ENCODE results near the gene CEP68. TPM values are rescaled to one million over a fixed set of nuclear protein-coding genes. Genes with fewer than 3 reads are reported as not detected.

CEP68 gene
- total and polyA plus RNA-seq, 7 experiments from 2014 or later, result 8.5 to 52.0 (median 25.6) TPM

DNA sequence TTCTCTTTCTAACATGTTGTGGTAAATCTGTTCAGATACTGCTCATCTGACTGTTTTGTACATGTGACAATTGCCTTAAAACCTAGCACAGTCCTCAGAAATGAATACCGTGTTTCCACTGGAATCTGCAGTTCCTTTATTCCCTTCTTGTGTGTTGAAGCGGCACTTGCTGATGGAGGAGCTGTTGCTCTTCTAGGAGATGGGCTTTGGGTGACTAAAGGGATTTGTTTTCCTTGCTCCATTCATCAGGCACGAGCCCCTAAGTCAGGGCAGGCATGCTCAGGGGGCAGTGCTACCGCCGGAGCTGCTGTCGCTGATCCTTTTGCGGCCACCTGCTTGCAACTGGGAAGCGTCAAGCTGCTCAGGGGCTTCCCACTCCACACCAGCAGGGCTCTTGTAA, 32.5 kb upstream of the CEP68 start:
- ChIA-PET CTCF (interaction anchor here (1.3 kb wide), 1 partner anchor 20 kb away, joined by 4 read pairs; no protein-coding TSS in a partner anchor), POLR2A (interaction anchor here (0.6 kb wide), 1 partner anchor 9 kb away, joined by 3 read pairs; no protein-coding TSS in a partner anchor)
- no peaks in the 10 kb centered on the region for H3K36me3 ChIP-seq (ENCODE audit: control insufficient read depth in 2 of 3, insufficient read depth in 3 of 3, low read length in 3 of 3)
- H3K27ac ChIP-seq (ENCODE audit: low read depth, low read length), result no peak overlapping the region
- Mint-ChIP-seq H3K4me3 (no peak overlapping the region), H3K27me3 (no peaks in the 10 kb centered on the region), H3K4me1 (peaks cover 0 to 13% (median under 1%) of the 10 kb centered on the region in 7 donors), H3K36me3 (peaks cover 4 to 27% (median 7%) of the 10 kb centered on the region in 5 donors), H3K9me3 (no peaks in the 10 kb centered on the region), H3K27ac (no peak overlapping the region)
- ATAC-seq (no peak), DNase-seq (no peak)
- no peaks in the 10 kb centered on the region for H3K27me3 ChIP-seq (ENCODE audit: control insufficient read depth in 2 of 2, insufficient read depth in 2 of 2, low read length in 2 of 2)
- intact Hi-C loops (cut with micrococcal nuclease), result no loop called here
- H3K9me3 ChIP-seq (ENCODE audit: control insufficient read depth in 2 of 3, low read length in 3 of 3), result no peaks in the 10 kb centered on the region
- no peaks in the 10 kb centered on the region for H3K4me1 ChIP-seq (ENCODE audit: control insufficient read depth in 2 of 2, insufficient read depth in 2 of 2, low read length in 2 of 2)
- H3K4me3 ChIP-seq (ENCODE audit: low read length), result no peak overlapping the region

DNA sequence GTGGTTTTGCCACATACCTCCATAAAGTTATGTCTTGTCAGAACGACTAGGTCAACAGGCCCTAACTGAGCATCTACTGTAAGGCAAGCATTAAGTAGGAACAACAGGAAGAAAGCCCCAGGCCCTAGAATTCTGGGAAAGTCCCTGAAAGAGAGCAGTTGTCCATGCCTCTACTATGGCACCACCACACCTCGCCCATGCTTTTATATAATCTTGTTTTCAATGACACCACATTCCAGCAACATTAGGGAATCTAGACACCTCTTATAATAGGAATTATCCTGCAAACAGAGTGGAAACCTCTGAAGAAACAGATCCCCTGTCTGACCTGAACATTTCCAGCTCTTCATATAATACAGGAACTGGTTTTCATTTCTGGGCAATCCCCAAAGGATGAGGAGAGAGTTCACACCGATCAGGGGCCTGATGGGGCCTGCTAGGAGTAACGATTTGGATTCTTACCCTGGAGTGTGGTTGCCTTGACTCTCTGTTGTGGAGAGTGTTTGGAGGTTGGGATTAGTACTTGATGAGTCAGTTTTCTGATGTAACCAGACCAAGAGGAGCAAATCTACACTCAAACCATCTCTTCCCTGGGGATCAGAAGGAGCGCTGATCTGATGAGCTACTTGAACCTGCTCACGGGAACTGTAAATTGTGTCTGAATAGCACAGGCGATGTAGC, 31.9 kb upstream of the CEP68 start:
- no peak overlapping the region for H3K4me3 Mint-ChIP-seq
- H3K36me3 ChIP-seq (ENCODE audit: control insufficient read depth in 2 of 3, insufficient read depth in 3 of 3, low read length in 3 of 3), result no peaks in the 10 kb centered on the region
- CTCF ChIA-PET, result interaction anchor here (1.3 kb wide), 1 partner anchor 19 kb away, joined by 4 read pairs; no protein-coding TSS in a partner anchor
- H3K36me3 Mint-ChIP-seq, result peaks cover under 1 to 27% (median 3%) of the 10 kb centered on the region in 5 donors
- peak overlapping the region in 1 of 9 donors; percentile 3 for H3K27ac Mint-ChIP-seq
- no peaks in the 10 kb centered on the region for H3K9me3 ChIP-seq (ENCODE audit: control insufficient read depth in 2 of 3, low read length in 3 of 3)
- no peak overlapping the region for H3K4me3 ChIP-seq (ENCODE audit: low read length)
- H3K9me3 Mint-ChIP-seq, result no peaks in the 10 kb centered on the region
- H3K27me3 ChIP-seq (ENCODE audit: control insufficient read depth in 2 of 2, insufficient read depth in 2 of 2, low read length in 2 of 2), result no peaks in the 10 kb centered on the region
- no peaks in the 10 kb centered on the region for H3K4me1 ChIP-seq (ENCODE audit: control insufficient read depth in 2 of 2, insufficient read depth in 2 of 2, low read length in 2 of 2)
- no peak for ATAC-seq
- DNase-seq, result no peak
- no peak overlapping the region for H3K27ac ChIP-seq (ENCODE audit: low read depth, low read length)
- peaks cover 0 to 13% (median 0%) of the 10 kb centered on the region in 7 donors for H3K4me1 Mint-ChIP-seq
- intact Hi-C loops (cut with micrococcal nuclease), result no loop called here
- no peaks in the 10 kb centered on the region for H3K27me3 Mint-ChIP-seq
- POLR2A ChIA-PET, result interaction anchor here (0.6 kb wide), 1 partner anchor 8 kb away, joined by 3 read pairs; no protein-coding TSS in a partner anchor

DNA sequence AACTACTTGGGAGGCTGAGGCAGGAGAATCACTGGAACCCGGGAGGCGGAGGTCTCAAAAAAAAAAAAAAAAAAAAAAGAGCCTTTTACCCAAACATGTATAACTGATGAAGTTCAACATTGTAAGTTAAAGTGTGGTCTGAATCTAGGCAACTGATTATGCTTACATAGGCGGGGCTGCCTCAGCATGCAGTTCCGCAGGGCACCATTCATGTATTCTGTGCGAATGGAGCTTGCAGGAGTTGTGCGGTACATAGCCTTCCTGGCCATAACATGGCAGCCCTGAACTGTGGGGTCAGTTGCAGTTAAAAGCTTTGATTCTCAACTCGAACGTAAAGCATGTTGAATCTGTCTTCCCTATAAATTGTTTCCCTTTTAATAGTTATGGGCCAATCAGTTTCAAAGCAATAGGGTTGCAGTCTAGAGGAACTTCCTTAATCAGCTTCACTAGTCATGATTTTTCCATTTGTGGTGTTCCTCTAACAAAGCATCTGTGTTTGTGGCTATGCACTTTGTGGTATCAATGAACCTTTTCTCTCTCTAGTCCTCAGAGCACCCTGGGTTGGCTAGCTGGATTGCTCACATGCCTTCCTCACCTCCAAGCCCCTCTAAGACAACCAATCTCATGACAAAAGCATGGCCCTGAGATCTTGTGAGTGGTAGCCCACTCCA, 30.6 kb upstream of the CEP68 start:
- Histone ChIP-seq H3K27me3 (ENCODE audit: control insufficient read depth in 2 of 2, insufficient read depth in 2 of 2, low read length in 2 of 2) (no peaks in the 10 kb centered on the region), H3K9me3 (ENCODE audit: control insufficient read depth in 2 of 3, low read length in 3 of 3) (no peaks in the 10 kb centered on the region), H3K27ac (ENCODE audit: low read depth, low read length) (no peak overlapping the region), H3K36me3 (ENCODE audit: control insufficient read depth in 2 of 3, insufficient read depth in 3 of 3, low read length in 3 of 3) (no peaks in the 10 kb centered on the region), H3K4me3 (ENCODE audit: low read length) (no peak overlapping the region), H3K4me1 (ENCODE audit: control insufficient read depth in 2 of 2, insufficient read depth in 2 of 2, low read length in 2 of 2) (peaks cover under 1 to 2% of the 10 kb centered on the region in 2 donors)
- DNase-seq (no peak), ATAC-seq (peak; percentile 54)
- intact Hi-C loops (cut with micrococcal nuclease), result no loop called here
- Mint-ChIP-seq H3K27ac (no peak overlapping the region), H3K27me3 (no peaks in the 10 kb centered on the region), H3K9me3 (no peaks in the 10 kb centered on the region), H3K4me3 (no peak overlapping the region), H3K4me1 (peaks cover 3 to 15% (median 4%) of the 10 kb centered on the region in 7 donors), H3K36me3 (peaks cover 0 to 22% (median 2%) of the 10 kb centered on the region in 5 donors)
- CTCF ChIA-PET, result no interaction called here
- POLR2A ChIA-PET, result no interaction called here

DNA sequence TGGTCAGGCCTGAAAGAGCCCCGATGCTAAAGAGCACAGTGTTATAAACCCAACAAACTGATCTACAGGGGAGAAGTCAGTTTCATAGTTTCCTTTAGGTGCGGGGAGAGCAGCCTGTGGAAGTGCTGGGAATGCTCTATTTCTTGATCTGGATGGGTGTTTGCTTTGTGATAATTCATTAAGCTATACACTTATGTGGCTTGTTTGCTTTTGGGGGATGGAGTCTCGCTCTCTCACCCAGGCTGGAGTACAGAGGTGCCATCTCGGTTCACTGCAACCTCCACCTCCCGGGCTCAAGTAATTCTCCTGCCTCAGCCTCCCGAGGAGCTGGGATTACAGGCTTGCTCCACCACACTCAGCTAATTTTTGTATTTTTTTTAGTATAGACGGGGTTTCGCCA, 30.1 kb upstream of the CEP68 start:
- no peak for DNase-seq
- CTCF ChIA-PET, result no interaction called here
- no peaks in the 10 kb centered on the region for H3K9me3 ChIP-seq (ENCODE audit: control insufficient read depth in 2 of 3, low read length in 3 of 3)
- H3K27ac ChIP-seq (ENCODE audit: low read depth, low read length), result no peak overlapping the region
- H3K4me3 Mint-ChIP-seq, result no peak overlapping the region
- H3K36me3 ChIP-seq (ENCODE audit: control insufficient read depth in 2 of 3, insufficient read depth in 3 of 3, low read length in 3 of 3), result no peaks in the 10 kb centered on the region
- H3K36me3 Mint-ChIP-seq, result peaks cover 0 to 22% (median 2%) of the 10 kb centered on the region in 5 donors
- H3K9me3 Mint-ChIP-seq, result no peaks in the 10 kb centered on the region
- no peak overlapping the region for H3K4me3 ChIP-seq (ENCODE audit: low read length)
- POLR2A ChIA-PET, result no interaction called here
- H3K4me1 Mint-ChIP-seq, result peaks cover 9 to 21% (median 9%) of the 10 kb centered on the region in 7 donors
- no peak overlapping the region for H3K27ac Mint-ChIP-seq
- no peak for ATAC-seq
- intact Hi-C loops (cut with micrococcal nuclease), result no loop called here
- peaks cover 6 to 8% of the 10 kb centered on the region in 2 donors for H3K4me1 ChIP-seq (ENCODE audit: control insufficient read depth in 2 of 2, insufficient read depth in 2 of 2, low read length in 2 of 2)
- H3K27me3 ChIP-seq (ENCODE audit: control insufficient read depth in 2 of 2, insufficient read depth in 2 of 2, low read length in 2 of 2), result no peaks in the 10 kb centered on the region
- no peaks in the 10 kb centered on the region for H3K27me3 Mint-ChIP-seq

DNA sequence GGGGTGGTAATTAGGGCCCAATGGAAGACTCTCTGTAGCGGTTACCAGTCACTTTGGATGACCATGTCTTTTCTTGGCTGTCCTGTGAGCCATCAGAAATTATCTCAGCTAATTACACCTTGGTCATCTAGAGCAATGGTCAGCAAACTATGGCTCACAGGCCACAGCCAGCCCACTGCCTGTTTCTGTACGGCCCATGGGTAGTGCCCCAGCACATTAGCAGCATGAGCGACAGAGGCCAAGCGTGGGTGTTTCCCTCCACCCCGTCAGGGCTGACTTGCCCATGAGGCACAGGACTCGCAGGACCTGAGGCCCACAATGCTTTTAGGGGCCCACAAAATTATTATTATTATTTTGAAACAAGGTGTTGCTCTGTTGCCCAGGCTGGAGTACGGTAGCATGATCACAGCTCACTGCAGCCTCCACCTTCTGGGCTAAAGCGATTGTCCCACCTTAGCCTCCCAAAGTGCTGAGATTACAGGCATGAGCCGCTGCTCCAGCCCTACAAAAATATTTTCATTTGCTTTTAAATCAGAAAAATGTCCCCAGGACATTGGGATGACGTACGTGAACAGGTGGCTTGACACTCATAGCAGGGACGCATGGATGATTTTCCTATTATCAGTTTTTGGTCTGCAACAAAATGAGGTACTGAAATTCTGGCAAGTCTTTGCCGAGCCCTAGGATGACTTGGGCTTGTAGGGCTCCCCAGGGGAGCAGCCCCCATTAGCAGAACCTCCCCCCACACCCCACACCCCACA, 29.3 kb upstream of the CEP68 start:
- Mint-ChIP-seq H3K36me3 (peaks cover 0 to 22% (median 0%) of the 10 kb centered on the region in 5 donors), H3K27ac (no peak overlapping the region), H3K9me3 (no peaks in the 10 kb centered on the region), H3K27me3 (no peaks in the 10 kb centered on the region), H3K4me3 (no peak overlapping the region), H3K4me1 (peaks cover 16 to 28% (median 17%) of the 10 kb centered on the region in 7 donors)
- H3K4me1 ChIP-seq (ENCODE audit: control insufficient read depth in 2 of 2, insufficient read depth in 2 of 2, low read length in 2 of 2), result peaks cover 12 to 15% of the 10 kb centered on the region in 2 donors
- DNase-seq, result no peak
- ATAC-seq, result no peak
- H3K36me3 ChIP-seq (ENCODE audit: control insufficient read depth in 2 of 3, insufficient read depth in 3 of 3, low read length in 3 of 3), result no peaks in the 10 kb centered on the region
- no peak overlapping the region for H3K4me3 ChIP-seq (ENCODE audit: low read length)
- intact Hi-C loops (cut with micrococcal nuclease), result no loop called here
- H3K27ac ChIP-seq (ENCODE audit: low read depth, low read length), result no peak overlapping the region
- CTCF ChIA-PET, result no interaction called here
- H3K27me3 ChIP-seq (ENCODE audit: control insufficient read depth in 2 of 2, insufficient read depth in 2 of 2, low read length in 2 of 2), result no peaks in the 10 kb centered on the region
- POLR2A ChIA-PET, result no interaction called here
- H3K9me3 ChIP-seq (ENCODE audit: control insufficient read depth in 2 of 3, low read length in 3 of 3), result no peaks in the 10 kb centered on the region

DNA sequence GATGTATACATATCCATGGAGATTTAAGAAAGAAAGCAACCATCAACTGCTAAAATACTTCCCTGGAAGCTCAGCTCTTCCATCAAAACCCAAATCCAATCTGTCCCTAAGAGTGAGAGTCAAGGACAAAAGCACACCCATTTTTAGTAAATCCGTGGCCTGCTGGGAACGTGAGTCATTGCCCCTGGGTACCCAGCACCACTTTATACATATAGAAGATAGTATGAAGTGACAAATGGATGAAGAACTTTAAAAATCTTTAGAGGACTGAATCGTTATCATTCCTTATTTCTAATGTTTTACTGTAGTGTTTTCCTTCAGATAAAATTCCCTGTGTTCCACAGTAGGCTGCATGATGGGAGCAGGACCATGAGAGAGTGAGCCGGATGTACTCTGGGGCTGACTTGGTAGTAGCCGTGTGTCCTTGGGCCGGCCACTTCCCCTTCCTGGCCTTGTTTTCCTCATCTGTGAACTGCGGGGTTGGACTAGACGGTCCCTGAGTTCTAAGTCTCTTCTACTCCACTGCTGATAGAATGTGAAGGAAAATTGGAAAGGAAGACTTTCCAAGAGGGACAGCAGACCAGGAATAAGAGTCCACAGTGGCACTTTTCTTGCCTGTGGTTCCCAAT, 28.5 kb upstream of the CEP68 start:
- H3K27me3 ChIP-seq (ENCODE audit: control insufficient read depth in 2 of 2, insufficient read depth in 2 of 2, low read length in 2 of 2), result no peaks in the 10 kb centered on the region
- intact Hi-C loops (cut with micrococcal nuclease), result no loop called here
- DNase-seq (no peak), ATAC-seq (no peak)
- H3K27ac ChIP-seq (ENCODE audit: low read depth, low read length), result no peak overlapping the region
- CTCF ChIA-PET, result interaction anchor here (0.6 kb wide), 1 partner anchor 455 kb away, joined by 3 read pairs; no protein-coding TSS in a partner anchor
- H3K4me1 ChIP-seq (ENCODE audit: control insufficient read depth in 2 of 2, insufficient read depth in 2 of 2, low read length in 2 of 2), result peaks cover 17 to 23% of the 10 kb centered on the region in 2 donors
- no peak overlapping the region for H3K4me3 ChIP-seq (ENCODE audit: low read length)
- POLR2A ChIA-PET, result no interaction called here
- H3K9me3 ChIP-seq (ENCODE audit: control insufficient read depth in 2 of 3, low read length in 3 of 3), result no peaks in the 10 kb centered on the region
- H3K4me3 Mint-ChIP-seq, result no peak overlapping the region
- no peaks in the 10 kb centered on the region for H3K27me3 Mint-ChIP-seq
- H3K4me1 Mint-ChIP-seq, result peaks cover 24 to 36% (median 25%) of the 10 kb centered on the region in 7 donors
- no peak overlapping the region for H3K27ac Mint-ChIP-seq
- no peaks in the 10 kb centered on the region for H3K36me3 ChIP-seq (ENCODE audit: control insufficient read depth in 2 of 3, insufficient read depth in 3 of 3, low read length in 3 of 3)
- peaks cover 0 to 15% (median 0%) of the 10 kb centered on the region in 5 donors for H3K36me3 Mint-ChIP-seq
- no peaks in the 10 kb centered on the region for H3K9me3 Mint-ChIP-seq
